ENCODE results near the gene OTOF.
A peak's percentile ranks its signal among the peaks of the same experiment; 100 is the strongest.

OTOF gene

GRCh38 chr2:26444236-26444635 is 33.7 kb downstream of the OTOF start:
- TF ChIP-seq, protein P1, sequence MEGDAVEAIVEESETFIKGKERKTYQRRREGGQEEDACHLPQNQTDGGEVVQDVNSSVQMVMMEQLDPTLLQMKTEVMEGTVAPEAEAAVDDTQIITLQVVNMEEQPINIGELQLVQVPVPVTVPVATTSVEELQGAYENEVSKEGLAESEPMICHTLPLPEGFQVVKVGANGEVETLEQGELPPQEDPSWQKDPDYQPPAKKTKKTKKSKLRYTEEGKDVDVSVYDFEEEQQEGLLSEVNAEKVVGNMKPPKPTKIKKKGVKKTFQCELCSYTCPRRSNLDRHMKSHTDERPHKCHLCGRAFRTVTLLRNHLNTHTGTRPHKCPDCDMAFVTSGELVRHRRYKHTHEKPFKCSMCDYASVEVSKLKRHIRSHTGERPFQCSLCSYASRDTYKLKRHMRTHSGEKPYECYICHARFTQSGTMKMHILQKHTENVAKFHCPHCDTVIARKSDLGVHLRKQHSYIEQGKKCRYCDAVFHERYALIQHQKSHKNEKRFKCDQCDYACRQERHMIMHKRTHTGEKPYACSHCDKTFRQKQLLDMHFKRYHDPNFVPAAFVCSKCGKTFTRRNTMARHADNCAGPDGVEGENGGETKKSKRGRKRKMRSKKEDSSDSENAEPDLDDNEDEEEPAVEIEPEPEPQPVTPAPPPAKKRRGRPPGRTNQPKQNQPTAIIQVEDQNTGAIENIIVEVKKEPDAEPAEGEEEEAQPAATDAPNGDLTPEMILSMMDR (conservative IDR thresholded peaks at IDR 0.05; ENCODE audit: control insufficient read depth, insufficient read depth, low read depth, low read length): no peak

DNA sequence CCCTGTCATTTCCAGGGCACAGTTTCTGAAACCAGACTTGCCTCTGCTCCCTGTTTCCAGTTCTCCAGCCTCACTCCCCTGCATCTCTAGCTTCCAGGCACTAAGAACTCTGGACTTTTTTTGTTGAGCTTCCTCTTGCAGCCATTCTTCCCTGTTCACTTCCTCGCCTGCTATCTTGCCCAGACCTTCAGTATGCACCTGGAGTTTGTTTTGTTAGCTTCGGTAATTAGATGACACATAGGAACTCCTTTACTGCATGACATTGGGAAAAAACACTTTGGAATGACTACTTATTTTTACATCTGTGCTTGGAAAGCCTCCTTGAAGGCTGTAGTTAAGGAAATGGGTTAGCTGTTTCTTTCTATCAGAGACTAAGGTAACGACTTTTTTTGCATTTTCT is 35.2 kb downstream of the OTOF start:
- no peak for DNase-seq (ENCODE audit: low read depth)
- TF ChIP-seq, protein P1 (conservative IDR thresholded peaks at IDR 0.05; ENCODE audit: control insufficient read depth, insufficient read depth, low read depth, low read length): no peak
- no peak overlapping the region for H3K4me3 ChIP-seq (ENCODE audit: control insufficient read depth, low read depth, low read length)

More at GRCh38 chr2:26444236-26444635, 33.7 kb downstream of the OTOF start:
- H3K4me3 ChIP-seq (ENCODE audit: control insufficient read depth, low read depth, low read length): no peak overlapping the region
- DNase-seq (ENCODE audit: low read depth): no peak

DNA sequence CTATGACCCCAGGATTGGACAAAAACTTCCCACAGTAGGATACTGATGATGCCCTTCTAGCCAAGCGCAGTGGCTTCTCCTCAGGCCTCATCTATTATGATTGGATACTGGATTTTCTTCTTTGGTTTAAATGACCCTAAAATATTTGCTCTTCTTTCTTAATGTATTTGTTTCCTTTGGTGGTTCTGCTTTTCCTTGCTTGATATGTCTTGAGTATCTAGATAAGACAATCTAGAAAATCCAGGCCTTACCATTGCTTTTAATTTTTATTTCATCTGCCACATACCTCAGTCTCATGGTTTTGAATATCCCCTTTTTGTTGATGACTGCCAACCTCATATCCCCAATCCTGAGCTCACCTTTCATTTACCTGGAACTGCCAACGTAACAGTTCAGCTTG is 35.6 kb downstream of the OTOF start:
- TF ChIP-seq, protein P1 (conservative IDR thresholded peaks at IDR 0.05; ENCODE audit: control insufficient read depth, insufficient read depth, low read depth, low read length): no peak
- no peak overlapping the region for H3K4me3 ChIP-seq (ENCODE audit: control insufficient read depth, low read depth, low read length)
- no peak for DNase-seq (ENCODE audit: low read depth)

DNA sequence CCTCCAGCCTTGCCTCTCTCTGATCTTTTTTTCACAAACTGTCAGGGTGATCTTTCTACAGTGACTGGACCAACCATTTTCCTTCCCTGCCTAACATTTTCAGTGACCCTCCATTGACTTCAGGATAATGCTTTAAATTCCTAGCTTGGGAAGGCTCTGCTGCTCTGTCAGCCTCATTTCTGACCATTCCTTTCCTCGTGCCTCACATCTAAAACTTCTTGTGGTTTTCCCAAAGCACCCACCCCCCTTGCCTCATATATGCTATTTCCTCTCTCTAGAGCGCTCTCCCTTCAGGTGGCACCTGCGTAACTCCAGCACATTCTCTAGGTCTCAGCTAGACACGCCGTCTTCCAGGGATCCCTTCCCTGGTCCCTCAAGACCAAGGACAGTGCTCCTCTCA is 39.0 kb downstream of the OTOF start:
- no peak for DNase-seq (ENCODE audit: low read depth)
- no peak overlapping the region for H3K4me3 ChIP-seq (ENCODE audit: control insufficient read depth, low read depth, low read length)
- TF ChIP-seq, protein P1 (conservative IDR thresholded peaks at IDR 0.05; ENCODE audit: control insufficient read depth, insufficient read depth, low read depth, low read length): no peak

GRCh38 chr2:26438526-26438925 is 39.4 kb downstream of the OTOF start:
- no peak overlapping the region for H3K4me3 ChIP-seq (ENCODE audit: control insufficient read depth, low read depth, low read length)
- TF ChIP-seq, protein P1 (conservative IDR thresholded peaks at IDR 0.05; ENCODE audit: control insufficient read depth, insufficient read depth, low read depth, low read length): peak; percentile 18
- peak; percentile 90 for DNase-seq (ENCODE audit: low read depth)

GRCh38 chr2:26435106-26435505 is 42.8 kb downstream of the OTOF start:
- DNase-seq (ENCODE audit: low read depth): no peak
- TF ChIP-seq, protein P1 (conservative IDR thresholded peaks at IDR 0.05; ENCODE audit: control insufficient read depth, insufficient read depth, low read depth, low read length): no peak
- no peak overlapping the region for H3K4me3 ChIP-seq (ENCODE audit: control insufficient read depth, low read depth, low read length)

DNA sequence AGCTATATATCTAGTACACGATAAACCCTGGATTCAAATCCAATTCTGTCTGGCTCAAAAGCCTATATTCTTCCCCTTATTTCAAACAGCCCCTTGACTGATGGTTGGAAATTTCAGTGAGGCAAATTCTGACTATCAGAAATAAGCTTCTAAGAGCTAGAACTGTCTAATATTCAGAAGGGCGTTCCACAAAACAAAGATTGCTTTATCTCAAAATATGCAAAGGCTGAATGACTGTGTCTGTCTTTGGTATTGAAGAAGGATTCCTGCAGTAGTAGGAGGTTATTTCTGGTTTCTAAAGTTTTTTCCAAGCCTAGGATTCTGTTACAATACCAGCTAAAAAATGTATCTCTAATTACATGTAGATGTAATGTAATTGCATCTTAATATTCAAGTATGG is 45.1 kb downstream of the OTOF start:
- no peak overlapping the region for H3K4me3 ChIP-seq (ENCODE audit: control insufficient read depth, low read depth, low read length)
- DNase-seq (ENCODE audit: low read depth): no peak
- TF ChIP-seq, protein P1 (conservative IDR thresholded peaks at IDR 0.05; ENCODE audit: control insufficient read depth, insufficient read depth, low read depth, low read length): no peak
